SK-N-SH treated with all-trans-retinoic acid at 6 μM for 48 hours (cell line): ENCODE measurements around the gene SF3A1.

Experiments used
- ZFP3 ChIP-seq: fragments of 250-450 bp; sonication (Bioruptor Pico); IDR thresholded peaks from 2 replicates; pipeline ENCODE4 v1.5.0; 2020; ENCODE audit warnings: mild to moderate bottlenecking, moderate library complexity
- ZFP30 ChIP-seq: fragments of 450-650 bp; formaldehyde crosslinking; IDR thresholded peaks from 2 replicates; pipeline ENCODE4 v1.5.0; 2022; ENCODE audit warnings: mild to moderate bottlenecking, moderate library complexity

DNA sequence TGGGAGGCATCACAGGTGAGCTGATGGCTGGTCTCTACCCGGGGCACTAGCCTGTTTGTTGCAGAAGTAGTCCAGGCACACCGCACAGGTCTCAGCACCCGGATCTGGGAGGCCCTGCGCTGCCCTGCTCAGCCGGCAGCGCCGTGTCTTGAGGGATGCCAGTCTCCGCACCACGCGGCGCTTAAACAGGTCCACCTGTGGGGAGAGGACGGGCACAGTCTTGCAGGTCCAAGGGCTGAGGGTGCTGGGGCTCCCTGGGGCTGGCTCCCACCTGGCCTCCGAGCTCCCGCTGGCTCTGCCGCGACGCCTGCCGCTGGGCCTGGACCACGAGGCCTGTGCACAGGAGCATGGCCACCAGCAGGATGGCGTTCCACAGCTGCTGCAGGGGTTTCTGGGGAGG is 23.3 kb upstream of the SF3A1 start:
- TF ChIP-seq ZFP3 (no peak), ZFP30 (CRISPR knock-in tag) (no peak)
